GM12864 (cell line): ENCODE measurements around the gene IMMP2L.

Experiments
- DNase-seq: peaks from one replicate; pipeline ENCODE4 v3.0.0-alpha.2; 2011; ENCODE audit warnings: low read depth
- H3K4me3 ChIP-seq: 2 replicates; pipeline ENCODE4 v1.5.1; 2011; ENCODE audit warnings: mild to moderate bottlenecking, low read depth, low read length, control low read depth
- CTCF ChIP-seq: IDR thresholded peaks from 2 replicates; pipeline ENCODE4 v1.5.1; 2011; ENCODE audit warnings: low read depth, mild to moderate bottlenecking, moderate library complexity, low read length, control low read depth, inconsistent platforms; ENCODE audit errors: missing control alignments

The IMMP2L gene

DNA sequence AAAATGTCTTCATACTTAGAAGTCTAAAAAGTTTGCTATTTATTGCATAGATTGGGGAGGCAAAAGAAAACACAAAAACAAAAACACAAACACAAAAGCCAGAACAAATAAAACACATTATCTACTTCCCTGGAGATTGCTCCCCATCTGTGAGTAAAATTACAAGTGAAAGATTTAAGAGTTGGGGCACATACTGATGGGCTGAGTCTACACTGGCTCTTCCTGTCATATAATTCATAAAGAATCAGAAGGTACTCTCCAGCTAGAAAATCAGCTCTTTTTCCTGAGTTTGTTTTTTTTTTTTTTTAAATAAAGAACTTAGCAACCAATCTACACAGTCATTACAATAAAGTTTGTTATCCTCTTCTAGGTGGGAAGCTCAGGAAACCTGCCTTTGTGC, 663.8 kb downstream of the IMMP2L start:
- no peak for TF ChIP-seq CTCF
- DNase-seq: no peak
- no peak overlapping the region for H3K4me3 ChIP-seq

DNA sequence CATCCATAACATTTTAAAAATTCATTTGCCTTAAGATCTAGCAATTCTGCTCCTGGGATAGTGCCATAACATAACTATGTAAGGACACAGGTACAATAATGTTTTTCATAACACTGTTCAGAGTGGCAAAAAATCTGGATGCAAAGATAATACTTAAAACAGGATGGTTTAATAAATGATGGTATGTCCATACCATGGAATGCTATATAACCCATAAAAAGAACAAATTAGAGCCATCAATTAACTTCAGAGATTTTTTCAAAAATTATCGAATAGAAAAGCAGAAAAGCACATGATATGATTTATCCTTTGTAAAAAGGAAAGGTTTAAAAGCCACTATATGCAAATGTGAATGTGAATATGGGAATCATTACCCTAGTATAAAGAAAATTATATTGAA, 664.8 kb downstream of the IMMP2L start:
- no peak for TF ChIP-seq CTCF
- no peak for DNase-seq
- H3K4me3 ChIP-seq: no peak overlapping the region

DNA sequence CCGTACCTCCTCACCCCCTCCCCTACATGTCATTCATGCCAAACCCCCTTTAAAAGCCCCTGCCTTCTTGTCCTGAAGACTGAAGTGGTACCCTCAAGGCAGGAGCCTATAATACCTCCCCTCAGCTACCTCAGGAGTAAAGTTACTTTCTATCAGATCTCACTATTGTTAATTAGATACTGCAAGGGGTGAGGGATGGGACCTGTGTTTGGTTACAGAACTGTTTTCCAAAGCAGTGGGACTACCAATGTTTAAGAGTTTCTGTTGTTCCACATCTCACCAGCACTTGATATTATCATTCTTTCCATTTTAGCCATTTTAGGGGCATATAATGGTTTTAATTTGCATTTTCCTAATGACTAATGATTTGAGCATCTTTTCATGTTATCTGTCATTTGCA, 668.2 kb downstream of the IMMP2L start:
- DNase-seq: no peak
- no peak overlapping the region for H3K4me3 ChIP-seq
- TF ChIP-seq CTCF: no peak

DNA sequence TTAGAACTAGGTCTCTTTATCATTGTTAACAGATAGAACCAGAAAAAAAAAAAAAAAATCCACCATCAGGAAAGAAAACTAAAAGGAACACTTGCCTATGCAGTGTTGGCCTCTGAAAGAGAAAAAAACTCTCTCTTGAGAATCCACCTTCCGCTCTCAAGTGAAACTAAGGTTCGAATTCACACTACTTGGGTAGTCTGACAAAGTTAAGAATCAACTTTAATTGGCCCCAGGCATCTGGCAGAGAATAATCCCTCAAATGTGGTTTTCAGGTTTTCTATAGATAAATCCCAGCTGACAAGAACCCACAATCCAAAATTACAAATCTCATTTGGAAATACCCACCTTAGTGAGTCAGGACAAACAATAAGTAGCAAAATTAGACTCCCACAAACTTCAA, 671.1 kb downstream of the IMMP2L start:
- H3K4me3 ChIP-seq: no peak overlapping the region
- no peak for TF ChIP-seq CTCF

DNA sequence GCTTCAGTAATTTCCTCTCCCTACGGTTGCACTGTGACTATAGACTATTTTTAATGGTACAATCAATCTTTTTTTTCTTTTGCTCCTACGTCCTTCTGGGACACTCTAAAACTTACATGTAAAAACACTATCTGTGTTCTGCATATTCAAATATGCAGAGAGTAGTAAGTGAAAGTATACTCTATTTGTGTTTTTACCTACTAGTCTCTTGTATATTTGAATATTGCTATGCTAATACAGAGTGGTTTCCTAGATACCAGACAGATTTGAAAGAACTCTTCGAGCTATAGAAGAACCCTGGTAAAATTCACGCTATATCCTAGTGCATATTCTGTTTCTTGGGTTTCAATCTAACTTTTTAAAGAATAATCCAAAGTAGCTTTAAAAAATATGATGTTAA, 672.2 kb downstream of the IMMP2L start:
- no peak for TF ChIP-seq CTCF
- no peak for DNase-seq
- no peak overlapping the region for H3K4me3 ChIP-seq

More for the DNA sequence above, 671.1 kb downstream of the IMMP2L start:
- no peak for DNase-seq

DNA sequence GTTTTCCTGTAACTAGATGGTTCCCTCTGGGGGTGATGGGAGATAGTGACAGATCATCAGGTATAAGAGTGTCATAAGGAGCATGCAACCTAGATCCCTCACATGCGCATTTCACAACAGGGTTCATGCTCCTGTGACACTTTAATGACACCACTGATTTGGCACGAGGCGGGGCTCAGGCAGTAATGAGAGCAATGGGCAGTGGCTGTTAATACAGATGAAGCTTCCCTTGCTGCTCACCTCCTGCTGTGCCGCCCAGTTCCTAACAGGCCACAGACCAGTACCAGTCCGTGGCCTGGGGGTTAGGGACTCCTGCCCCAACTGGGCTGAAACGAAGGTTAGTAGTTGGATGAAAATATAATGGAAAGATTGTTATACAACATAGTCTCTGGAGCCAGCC, 673.0 kb downstream of the IMMP2L start:
- no peak overlapping the region for H3K4me3 ChIP-seq
- no peak for TF ChIP-seq CTCF
- DNase-seq: no peak

DNA sequence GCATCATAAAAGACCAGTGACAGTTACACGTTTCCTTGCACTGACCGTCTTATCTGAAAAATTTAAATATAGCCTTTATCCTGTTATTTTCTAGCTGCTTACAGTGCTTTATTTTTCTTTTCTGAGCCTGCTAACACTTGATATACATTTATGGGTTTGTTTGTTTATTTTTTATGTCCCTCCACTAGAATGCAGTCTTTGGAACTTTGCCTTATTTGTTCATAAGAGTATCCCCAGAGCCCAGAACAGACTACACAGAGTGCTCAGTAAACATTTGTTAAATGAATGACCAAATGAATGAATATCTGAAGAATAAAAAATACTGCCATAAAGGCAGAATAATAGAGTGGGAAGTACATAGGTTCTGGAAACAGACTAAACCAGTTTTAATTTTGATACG, 673.7 kb downstream of the IMMP2L start:
- TF ChIP-seq CTCF: no peak
- DNase-seq: no peak
- H3K4me3 ChIP-seq: no peak overlapping the region
